K562 (cell line): ENCODE results near the gene LDAH. TPM values are rescaled to one million over a fixed set of nuclear protein-coding genes. Genes with fewer than 3 reads are reported as not detected.

Experiments
- CBFB ChIP-seq: sonication (generic); formaldehyde crosslinking; IDR thresholded peaks from 2 replicates; pipeline ENCODE4 v1.4.0; 2020; ENCODE audit warnings: mild to moderate bottlenecking, missing genetic modification reagents
- EGR1 ChIP-seq: fragments of 450-650 bp; conservative IDR thresholded peaks from 2 replicates; pipeline ENCODE4 v1.6.1; 2017; ENCODE audit warnings: mild to moderate bottlenecking
- GATA2 ChIP-seq: sonication (generic); formaldehyde crosslinking; IDR thresholded peaks from 2 replicates; pipeline ENCODE4 v1.4.0; 2020; ENCODE audit warnings: mild to moderate bottlenecking, missing genetic modification reagents
- HDAC6 ChIP-seq: IDR thresholded peaks from 2 replicates; pipeline ENCODE4 v1.6.1; 2012; ENCODE audit warnings: low read depth, mild to moderate bottlenecking, control low read depth, inconsistent platforms, low read length, moderate library complexity
- HINFP ChIP-seq: fragments of 450-650 bp; conservative IDR thresholded peaks from 2 replicates; pipeline ENCODE4 v1.6.1; 2016; ENCODE audit warnings: missing genetic modification characterization, low read depth, mild to moderate bottlenecking, control low read depth, missing compliant biosample characterization
- OTX1 ChIP-seq: fragments of 450-650 bp; formaldehyde crosslinking; IDR thresholded peaks from 2 replicates; pipeline ENCODE4 v1.4.0; 2022; ENCODE audit warnings: mild to moderate bottlenecking
- TRIM25 ChIP-seq: fragments of 450-650 bp; IDR thresholded peaks from 2 replicates; pipeline ENCODE4 v1.7.0; 2016; ENCODE audit warnings: borderline replicate concordance
- UBTF ChIP-seq, 2 experiments: IDR thresholded peaks; 2 replicates each; pipeline ENCODE4 v1.6.1; 2012; ENCODE audit warnings: improper control_type of control experiment in 2 of 2, low read depth in 2 of 2, low read length in 2 of 2, borderline replicate concordance in 1 of 2
- YY1 ChIP-seq, 3 experiments: IDR thresholded peaks; 2 replicates each; pipeline ENCODE4 v1.6.1; 2011; ENCODE audit warnings: low read length in 2 of 3, mild to moderate bottlenecking in 2 of 3, moderate library complexity in 2 of 3, borderline replicate concordance in 1 of 3, control low read depth in 1 of 3, low read depth in 1 of 3; ENCODE audit not compliant: insufficient read depth in 3 of 3, insufficient replicate concordance in 2 of 3, control insufficient read depth in 1 of 3, insufficient read length in 1 of 3; ENCODE audit errors: extremely low read depth in 1 of 3
- ZBTB9 ChIP-seq: fragments of 450-650 bp; formaldehyde crosslinking; IDR thresholded peaks from 2 replicates; pipeline ENCODE4 v1.4.0; 2020; ENCODE audit warnings: mild to moderate bottlenecking, moderate library complexity
- ZHX1 ChIP-seq: fragments of 150-350 bp; conservative IDR thresholded peaks from 2 replicates; pipeline ENCODE4 v1.6.1; 2014; ENCODE audit warnings: low read length
- ZKSCAN3 ChIP-seq: fragments of 250-450 bp; sonication (Bioruptor Pico); IDR thresholded peaks from 2 replicates; pipeline ENCODE4 v1.4.0; 2020
- ZNF175 ChIP-seq: fragments of 200-800 bp; sonication (Bioruptor generic); IDR thresholded peaks from 2 replicates; pipeline ENCODE4 v1.6.1; 2016; ENCODE audit warnings: low read depth, mild to moderate bottlenecking, missing genetic modification characterization, missing compliant biosample characterization
- ZNF695 ChIP-seq: fragments of 450-650 bp; formaldehyde crosslinking; IDR thresholded peaks from 2 replicates; pipeline ENCODE4 v1.4.0; 2020; ENCODE audit warnings: mild to moderate bottlenecking, moderate library complexity
- polyA plus RNA-seq, 8 experiments: library from polyadenylated mRNA; depleted of rRNA in 4 of 8; stranded (reverse) in 5 of 8; unstranded in 3 of 8; fragments of >200 nt; fragmentation: Nextera tagmentation in 2 of 8; fragmentation: Illumina TruSeq in 1 of 8; extraction: Ambion mirVana in 2 of 8; extraction: Trizol in 1 of 8; gene quantifications; 2 replicates each; pipeline versions ENCODE4 v1.2.1 to v1.2.3, GENCODE V29; 2011 to 2014; ENCODE audit warnings: inconsistent platforms in 1 of 8, missing spikeins in 1 of 8
- total RNA-seq, 7 experiments: library from RNA; depleted of rRNA in 6 of 7; stranded (reverse); fragments of >200 nt in 6 of 7; fragmentation: Illumina TruSeq in 2 of 7; extraction: Trizol in 2 of 7; gene quantifications; 2 replicates each; pipeline versions ENCODE4 v1.2.1 to v1.2.3, GENCODE V29; 2011 to 2021; ENCODE audit warnings: low replicate concordance in 1 of 7

LDAH gene
- total and polyA plus RNA-seq, 9 of the 15 experiments (the other 6 are each of a cell fraction or from before 2014, with no cell fraction given), result 22.3 to 60.1 (median 40.0) TPM

- no peak for TF ChIP-seq ZNF175 (CRISPR knock-in tag)
- TF ChIP-seq ZNF695, result no peak
- TF ChIP-seq UBTF (IDR thresholded peaks at IDR 0.05; ENCODE audit: borderline replicate concordance in 1 of 2, low read depth in 2 of 2, low read length in 2 of 2), result 0 out of 4 replicates have a peak, but pooled peaks of 1 of the 2 experiments have one; percentile 20
- no peak for TF ChIP-seq TRIM25
- TF ChIP-seq OTX1 (CRISPR knock-in tag), result no peak
- peak; percentile 18; the same call in 1 of the 2 replicates for TF ChIP-seq ZBTB9 (CRISPR knock-in tag)
- no peak for TF ChIP-seq CBFB (CRISPR knock-in tag)
- TF ChIP-seq EGR1, result no peak
- no peak for TF ChIP-seq GATA2
- TF ChIP-seq HINFP, result no peak
- no peak for TF ChIP-seq ZKSCAN3
- TF ChIP-seq YY1 (IDR thresholded peaks at IDR 0.05; ENCODE audit: borderline replicate concordance in 1 of 3, control insufficient read depth in 1 of 3, extremely low read depth in 1 of 3, insufficient read depth in 3 of 3, insufficient read length in 1 of 3, insufficient replicate concordance in 2 of 3, low read depth in 1 of 3, low read length in 2 of 3), result peak in 2 of 3 experiments; percentile 53
- TF ChIP-seq ZHX1, result no peak
- TF ChIP-seq HDAC6, result no peak
These were observed 171.8 kb downstream of the LDAH start, which contains the start of gene HS1BP3 (continued) for GRCh38 chr2:20650877-20651730.
